Right atrium auricular region (tissue), 2 donors: ENCODE measurements around the gene SHC2. TPM values are rescaled to one million over a fixed set of nuclear protein-coding genes. Genes with fewer than 3 reads are reported as not detected.

Source experiments
- total RNA-seq, 2 donors: library from RNA; depleted of rRNA; stranded (reverse); fragments of >200 nt; gene quantifications; one replicate each; pipeline ENCODE4 v1.1.0, GENCODE V29; 2016

SHC2 gene
- total RNA-seq, 2 donors from 2014 or later: 9.6 to 26.8 TPM

Other genes starting within 250 kb of the SHC2 start
- 1 to 10 TPM in 1 of 2 donors, under 1 TPM in 1; 0.82 to 3.3 TPM for gene PLPP2, start 169.6 kb downstream of the SHC2 start, total RNA-seq
- 10 to 100 TPM; 15.2 to 22.4 TPM for gene MIER2, start 116.2 kb downstream of the SHC2 start, total RNA-seq
- gene C2CD4C, start 51.9 kb downstream of the SHC2 start, total RNA-seq: under 1 TPM; 0.26 to 0.55 TPM
- not detected for gene MADCAM1, start 35.5 kb upstream of the SHC2 start, total RNA-seq
- 10 to 100 TPM; 30.3 to 33.2 TPM for gene TPGS1, start 46.5 kb upstream of the SHC2 start, total RNA-seq
- 10 to 100 TPM; 55.8 to 75.0 TPM for gene CDC34, start 70.7 kb upstream of the SHC2 start, total RNA-seq
- under 1 TPM in 1 of 2 donors, not detected in 1; 0.79 TPM for gene GZMM, start 83.0 kb upstream of the SHC2 start, total RNA-seq
- 1,000 to 10,000 TPM; 1,033 to 1,569 TPM for gene BSG, start 111.6 kb upstream of the SHC2 start, total RNA-seq
- gene HCN2, start 128.8 kb upstream of the SHC2 start, total RNA-seq: 10 to 100 TPM in 1 of 2 donors, 1 to 10 TPM in 1; 1.4 to 11.1 TPM
- gene POLRMT, start 172.5 kb upstream of the SHC2 start, total RNA-seq: 10 to 100 TPM; 24.5 to 30.4 TPM
- gene FGF22, start 178.8 kb upstream of the SHC2 start, total RNA-seq: under 1 TPM; 0.35 to 0.37 TPM
- gene RNF126, start 202.2 kb upstream of the SHC2 start, total RNA-seq: 10 to 100 TPM; 53.3 to 68.5 TPM
- gene FSTL3, start 215.4 kb upstream of the SHC2 start, total RNA-seq: 100 to 1,000 TPM in 1 of 2 donors, 10 to 100 TPM in 1; 64.4 to 437 TPM
- not detected for gene PRSS57, start 234.4 kb upstream of the SHC2 start, total RNA-seq
- 10 to 100 TPM; 28.7 to 64.9 TPM for gene PALM, start 247.9 kb upstream of the SHC2 start, total RNA-seq